Fibroblast of skin of right biceps (primary cell): ENCODE measurements around the gene SH3GLB1.

ENCODE experiments used
- DNase-seq: peaks from one replicate; pipeline ENCODE4 v3.0.0-alpha.2; 2013

The SH3GLB1 gene

GRCh38 chr1:86774305-86775295 is 70.2 kb downstream of the SH3GLB1 start:
- peak; percentile 89 for DNase-seq

DNA sequence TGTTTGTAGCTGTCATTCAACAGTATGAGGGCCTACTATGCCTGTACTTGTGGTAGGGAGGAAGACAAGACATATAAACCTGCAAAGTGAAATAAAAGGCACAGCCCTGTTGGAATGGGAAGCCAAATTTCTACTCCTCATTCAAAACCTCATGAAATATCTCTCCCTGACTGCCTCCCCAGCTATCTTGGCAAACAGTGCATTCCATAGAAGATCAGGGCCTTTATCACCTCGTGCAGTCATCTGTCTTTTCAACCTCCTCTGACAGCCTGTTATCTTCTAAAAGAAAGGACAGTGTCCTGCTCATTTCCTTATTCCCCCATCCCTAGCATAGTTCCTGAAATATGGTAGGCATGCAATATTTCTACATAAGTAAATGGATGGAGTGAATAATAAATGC is 71.0 kb downstream of the SH3GLB1 start:
- DNase-seq, result peak; percentile 51

DNA sequence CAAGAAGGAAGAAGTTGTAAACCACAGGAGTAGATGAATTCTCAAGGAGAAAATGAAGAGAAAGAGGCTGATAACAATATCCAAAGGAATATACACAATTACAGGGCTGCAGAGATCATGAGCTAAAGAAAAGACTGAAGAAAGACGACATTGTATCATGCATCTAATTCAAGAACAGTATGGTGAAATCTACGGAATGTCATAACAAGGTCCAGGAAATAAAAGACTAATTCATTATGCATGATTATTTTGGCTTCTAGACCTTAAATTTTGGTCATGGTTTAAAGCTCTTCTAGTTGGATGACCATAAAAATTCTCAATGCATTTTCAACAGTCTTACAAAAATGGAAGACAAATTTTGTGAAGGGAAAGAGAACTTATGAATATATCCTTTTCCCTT is 71.7 kb downstream of the SH3GLB1 start:
- DNase-seq, result no peak

GRCh38 chr1:86778569-86779239 is 74.3 kb downstream of the SH3GLB1 start:
- DNase-seq, result peak; percentile 56

DNA sequence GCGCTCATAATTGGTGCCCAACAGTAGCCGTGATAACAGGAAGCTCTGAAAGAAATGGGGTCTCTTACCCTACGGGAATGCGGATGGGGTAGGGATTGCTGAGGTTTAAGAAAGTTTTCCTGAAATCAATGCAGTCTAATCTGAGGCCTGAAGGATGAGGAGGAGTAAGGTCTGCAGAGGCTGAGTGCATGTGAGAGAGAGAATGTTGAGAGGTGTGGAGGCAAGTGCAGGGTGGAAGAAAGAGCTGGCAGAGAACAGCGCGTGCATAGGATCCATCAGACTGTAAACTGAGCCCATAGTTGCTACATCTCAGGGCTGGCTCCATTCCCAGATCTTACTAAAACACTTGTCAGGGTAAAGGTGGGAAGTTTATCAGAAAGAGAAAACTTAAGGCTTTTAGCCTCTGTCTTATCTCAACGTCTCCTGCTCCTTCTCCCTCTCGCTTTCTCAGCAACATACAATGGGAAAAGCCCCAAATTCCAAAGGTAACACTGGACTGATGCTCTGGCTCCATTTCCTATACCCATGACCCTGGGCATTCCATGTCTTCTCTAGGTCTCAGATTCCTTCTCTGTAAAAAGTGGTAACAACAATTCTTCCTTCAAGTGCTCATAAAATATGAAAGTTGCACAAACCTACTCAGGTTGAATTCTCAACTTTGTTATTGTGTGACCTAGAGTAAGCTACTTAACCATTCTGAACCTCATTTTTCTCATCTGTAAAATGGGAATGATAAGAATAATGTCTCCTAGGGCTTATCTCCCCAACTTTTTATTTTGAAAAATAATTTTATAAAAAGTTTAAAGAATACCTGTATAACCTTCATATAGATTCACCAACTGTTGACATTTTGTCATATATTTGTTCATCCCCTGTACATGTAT is 75.2 kb downstream of the SH3GLB1 start:
- peak; percentile 60 for DNase-seq

- no peak for DNase-seq
These were observed 78.1 kb downstream of the SH3GLB1 start for GRCh38 chr1:86782482-86782881.

DNA sequence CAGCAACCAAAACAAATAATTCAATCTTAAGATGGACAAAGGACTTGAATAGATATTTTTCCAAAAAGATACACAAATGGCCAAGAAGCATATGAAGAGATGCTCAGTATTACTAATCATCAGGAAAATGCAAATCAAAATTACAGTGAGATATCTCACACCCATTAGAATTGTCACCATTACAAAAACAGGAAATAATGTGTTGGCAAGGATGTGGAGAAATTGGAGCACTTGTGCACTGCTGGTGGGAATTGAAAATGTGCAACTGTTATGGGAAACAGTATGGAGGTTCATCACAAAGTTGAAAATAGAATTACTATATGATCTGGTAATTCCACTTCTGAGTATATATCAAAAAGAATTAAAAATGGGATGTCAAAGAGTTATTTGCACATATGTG is 83.2 kb downstream of the SH3GLB1 start:
- DNase-seq, result no peak

GRCh38 chr1:86788300-86789206 is 84.2 kb downstream of the SH3GLB1 start:
- DNase-seq, result peak; percentile 92

DNA sequence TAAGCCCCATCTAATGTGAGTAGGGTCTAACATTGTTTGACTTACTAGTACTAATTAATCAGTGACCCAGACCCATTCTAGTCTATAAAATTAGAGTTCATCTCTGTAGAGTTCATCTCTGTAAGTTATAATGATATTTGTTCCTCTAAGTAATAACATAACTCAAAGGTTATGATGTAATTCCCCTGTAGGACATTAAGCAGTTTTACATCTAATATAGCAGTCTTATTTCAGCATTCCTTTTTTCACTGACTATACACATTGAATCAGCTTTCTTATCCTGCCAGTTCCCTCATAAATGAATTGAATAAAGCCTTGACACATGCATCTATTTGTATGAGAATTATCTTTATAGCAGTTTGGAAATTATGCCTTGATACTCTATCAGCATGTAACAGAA is 90.9 kb downstream of the SH3GLB1 start:
- no peak for DNase-seq
